MCF 10A (cell line): ENCODE data around the gene NFXL1. TPM values are rescaled to one million over a fixed set of nuclear protein-coding genes. Genes with fewer than 3 reads are reported as not detected.

Experiments
- BruUV-seq: library from RNA; stranded (reverse); fragments of 400-500 nt; replicated peaks from 2 replicates; lab custom pipeline; 2021; lab: Mats Ljungman, UMichigan
- CTCF ChIA-PET: fragments of 300-600 bp; sonication (Branson Sonifier 250); formaldehyde crosslinking; extraction: SDS; loops from one replicate; lab custom pipeline; 2021; ENCODE audit warnings: antibody characterized with exemption, inconsistent platforms; lab: Yijun Ruan, JAX
- POLR2A ChIA-PET: fragments of 300-600, 350-650 bp; sonication (Branson Sonifier 250); formaldehyde crosslinking; extraction: SDS; loops from one replicate; lab custom pipeline; 2020; ENCODE audit warnings: antibody characterized with exemption, inconsistent platforms; lab: Yijun Ruan, JAX
- DNase-seq: peaks from one replicate; pipeline ENCODE4 v3.0.0-alpha.2; 2018; ENCODE audit not compliant: unreplicated experiment
- H3K27ac Mint-ChIP-seq: one replicate; pipeline ENCODE4 v1.8.0; 2022; ENCODE audit warnings: mild to moderate bottlenecking, low read depth, mixed read lengths; ENCODE audit not compliant: unreplicated experiment
- H3K27me3 Mint-ChIP-seq: one replicate; pipeline ENCODE4 v1.8.0; 2022; ENCODE audit warnings: mixed read lengths; ENCODE audit not compliant: insufficient read depth, unreplicated experiment
- H3K36me3 Mint-ChIP-seq: one replicate; pipeline ENCODE4 v1.8.0; 2022; ENCODE audit warnings: mild to moderate bottlenecking, moderate library complexity, mixed read lengths; ENCODE audit not compliant: insufficient read depth, unreplicated experiment
- H3K4me1 Mint-ChIP-seq: one replicate; pipeline ENCODE4 v1.8.0; 2022; ENCODE audit warnings: mixed read lengths; ENCODE audit not compliant: insufficient read depth, unreplicated experiment
- H3K4me3 Mint-ChIP-seq: one replicate; pipeline ENCODE4 v1.8.0; 2022; ENCODE audit warnings: mild to moderate bottlenecking, moderate library complexity, mixed read lengths; ENCODE audit not compliant: unreplicated experiment
- H3K9me3 Mint-ChIP-seq: one replicate; pipeline ENCODE4 v1.8.0; 2022; ENCODE audit warnings: mixed read lengths; ENCODE audit not compliant: unreplicated experiment
- intact Hi-C: fragments of 100-400 bp; cut with micrococcal nuclease; formaldehyde crosslinking; loops from 2 replicates; pipeline ENCODE4 v1.14.1; 2022
- total RNA-seq: library from RNA; stranded (reverse); gene quantifications from 2 replicates; pipeline ENCODE4 v1.2.3, GENCODE V29; 2022
- TF ChIP-seq, protein P1 (sequence below): fragments of 200-600 bp; IDR thresholded peaks from one replicate; pipeline ENCODE4 v1.8.0; 2022; ENCODE audit warnings: antibody characterized with exemption, mild to moderate bottlenecking; ENCODE audit not compliant: unreplicated experiment

Gene NFXL1
- total RNA-seq, 1 experiment from 2014 or later, result 52.4 TPM

DNA sequence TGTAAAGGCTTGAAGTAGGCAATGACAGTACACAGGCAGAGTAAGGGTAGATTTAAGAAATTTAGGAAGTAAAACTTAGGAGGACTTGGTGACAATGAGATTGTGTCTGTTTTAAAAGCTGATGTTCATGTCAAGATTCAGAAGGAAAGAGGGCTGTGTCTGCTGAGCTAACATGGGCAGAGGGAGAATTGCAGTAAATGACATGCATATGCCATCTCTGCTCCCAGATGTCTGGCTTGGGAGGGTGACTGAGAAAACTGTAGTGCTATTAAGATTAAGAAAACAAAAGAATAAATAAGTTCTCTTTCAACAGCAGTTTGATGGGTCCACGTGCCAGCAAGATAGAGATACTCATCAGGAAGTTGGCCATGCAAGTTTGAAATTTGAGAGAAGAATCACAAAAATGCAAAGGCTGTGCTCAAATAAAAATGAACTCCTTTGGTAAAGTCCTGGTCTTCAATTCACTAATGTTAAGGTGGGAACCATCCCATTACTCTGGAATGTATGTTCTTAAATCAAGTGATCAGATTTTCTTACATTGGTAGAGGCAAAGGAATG, 7.2 kb downstream of the NFXL1 start:
- DNase-seq, result no peak
- Mint-ChIP-seq H3K36me3 (peaks cover 71% of the 10 kb centered on the region), H3K27me3 (no peaks in the 10 kb centered on the region), H3K27ac (peak overlapping the region; percentile 39), H3K4me1 (peaks cover 19% of the 10 kb centered on the region), H3K9me3 (no peaks in the 10 kb centered on the region), H3K4me3 (no peak overlapping the region)
- intact Hi-C loops, result no loop called here
- POLR2A ChIA-PET, result no interaction called here
- CTCF ChIA-PET, result interaction anchor here (1.0 to 1.2 kb wide), 2 partner anchors 71 to 202 kb away, joined by 3 read pairs; no protein-coding TSS in a partner anchor
- TF ChIP-seq, protein P1, sequence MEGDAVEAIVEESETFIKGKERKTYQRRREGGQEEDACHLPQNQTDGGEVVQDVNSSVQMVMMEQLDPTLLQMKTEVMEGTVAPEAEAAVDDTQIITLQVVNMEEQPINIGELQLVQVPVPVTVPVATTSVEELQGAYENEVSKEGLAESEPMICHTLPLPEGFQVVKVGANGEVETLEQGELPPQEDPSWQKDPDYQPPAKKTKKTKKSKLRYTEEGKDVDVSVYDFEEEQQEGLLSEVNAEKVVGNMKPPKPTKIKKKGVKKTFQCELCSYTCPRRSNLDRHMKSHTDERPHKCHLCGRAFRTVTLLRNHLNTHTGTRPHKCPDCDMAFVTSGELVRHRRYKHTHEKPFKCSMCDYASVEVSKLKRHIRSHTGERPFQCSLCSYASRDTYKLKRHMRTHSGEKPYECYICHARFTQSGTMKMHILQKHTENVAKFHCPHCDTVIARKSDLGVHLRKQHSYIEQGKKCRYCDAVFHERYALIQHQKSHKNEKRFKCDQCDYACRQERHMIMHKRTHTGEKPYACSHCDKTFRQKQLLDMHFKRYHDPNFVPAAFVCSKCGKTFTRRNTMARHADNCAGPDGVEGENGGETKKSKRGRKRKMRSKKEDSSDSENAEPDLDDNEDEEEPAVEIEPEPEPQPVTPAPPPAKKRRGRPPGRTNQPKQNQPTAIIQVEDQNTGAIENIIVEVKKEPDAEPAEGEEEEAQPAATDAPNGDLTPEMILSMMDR, result no peak
- no TSS peak for BruUV-seq

DNA sequence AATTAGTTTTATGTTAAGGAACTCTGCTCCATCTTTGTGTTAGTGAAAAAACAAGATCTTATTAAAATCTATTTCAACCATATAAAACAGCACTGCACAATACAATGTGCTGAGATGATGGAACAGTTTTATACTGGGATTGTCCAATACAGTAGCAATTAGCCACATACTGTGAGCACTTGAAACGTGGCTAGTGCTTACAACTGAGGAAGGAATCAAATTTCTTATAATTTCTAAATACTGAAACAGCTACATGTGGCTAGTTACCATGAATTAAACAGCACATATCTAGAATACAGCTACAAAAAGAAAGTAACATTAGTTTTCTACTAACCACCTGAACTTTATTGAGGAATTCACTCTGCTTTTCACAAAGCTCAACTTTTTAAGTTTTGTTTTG, 14.7 kb downstream of the NFXL1 start:
- H3K36me3 Mint-ChIP-seq, result peaks cover 83% of the 10 kb centered on the region
- TF ChIP-seq, protein P1, result no peak
- intact Hi-C loops, result no loop called here
- CTCF ChIA-PET, result interaction anchor here (0.7 to 1.6 kb wide), 3 partner anchors 9 to 35 kb away, joined by 3 to 5 read pairs (median 3); no protein-coding TSS in a partner anchor
- H3K4me3 Mint-ChIP-seq, result no peak overlapping the region
- POLR2A ChIA-PET, result interaction anchor here (0.6 to 0.7 kb wide), 2 partner anchors 220 to 600 kb away, joined by 3 read pairs; no protein-coding TSS in a partner anchor
- H3K9me3 Mint-ChIP-seq, result no peaks in the 10 kb centered on the region
- DNase-seq, result no peak
- no TSS peak for BruUV-seq
- H3K4me1 Mint-ChIP-seq, result no peaks in the 10 kb centered on the region
- no peak overlapping the region for H3K27ac Mint-ChIP-seq
- H3K27me3 Mint-ChIP-seq, result no peaks in the 10 kb centered on the region

DNA sequence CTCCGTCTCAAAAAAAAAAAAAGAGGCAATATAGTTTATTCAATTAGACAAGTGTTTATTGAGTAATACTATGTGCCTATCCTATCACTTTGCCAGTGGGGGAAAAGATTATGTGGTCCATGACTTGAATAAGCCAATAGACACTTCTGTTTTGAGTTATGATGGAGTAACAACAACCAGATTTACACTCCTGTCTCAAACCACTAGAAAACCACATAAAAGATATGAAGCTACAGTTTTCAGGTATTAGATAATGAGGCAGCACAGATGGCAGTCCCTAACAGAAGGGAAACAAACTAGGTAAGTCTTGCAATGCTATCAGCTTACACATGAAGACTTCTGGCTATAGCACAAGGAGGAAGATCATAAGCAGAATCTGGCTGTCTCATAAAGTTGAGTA, 22.5 kb downstream of the NFXL1 start:
- Mint-ChIP-seq H3K9me3 (no peaks in the 10 kb centered on the region), H3K4me3 (no peak overlapping the region), H3K27ac (no peak overlapping the region), H3K4me1 (no peaks in the 10 kb centered on the region), H3K27me3 (no peaks in the 10 kb centered on the region), H3K36me3 (peaks cover 80% of the 10 kb centered on the region)
- intact Hi-C loops, result no loop called here
- no TSS peak for BruUV-seq
- no peak for DNase-seq
- ChIA-PET CTCF (interaction anchor here (0.6 to 1.1 kb wide), 2 partner anchors 13 to 725 kb away, joined by 4 read pairs; no protein-coding TSS in a partner anchor), POLR2A (no interaction called here)
- TF ChIP-seq, protein P1, result no peak

DNA sequence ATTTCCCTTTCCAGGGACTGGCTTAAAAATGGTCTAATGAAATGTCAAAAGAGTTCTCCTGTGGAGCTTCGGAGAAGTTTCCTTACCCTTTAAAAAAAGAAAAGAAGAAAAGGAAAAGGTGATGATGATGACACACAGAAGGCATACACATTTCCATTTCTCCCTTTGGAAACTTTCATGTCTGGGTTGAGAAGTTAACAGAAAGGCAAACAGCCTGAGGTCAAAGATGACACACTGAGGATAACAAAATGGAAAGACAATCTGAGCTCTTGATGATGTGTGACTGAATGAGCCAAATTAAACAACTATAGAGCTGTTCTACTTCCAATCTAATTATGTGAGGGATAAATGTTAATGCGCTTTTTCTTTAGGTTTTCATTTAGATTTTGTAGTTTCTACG, 32.2 kb downstream of the NFXL1 start:
- CTCF ChIA-PET, result no interaction called here
- DNase-seq, result no peak
- Mint-ChIP-seq H3K9me3 (no peaks in the 10 kb centered on the region), H3K27me3 (no peaks in the 10 kb centered on the region), H3K27ac (peak overlapping the region; percentile 9), H3K4me1 (no peaks in the 10 kb centered on the region), H3K36me3 (peaks cover 81% of the 10 kb centered on the region), H3K4me3 (no peak overlapping the region)
- TF ChIP-seq, protein P1, result no peak
- intact Hi-C loops, result no loop called here
- no TSS peak for BruUV-seq
- POLR2A ChIA-PET, result no interaction called here
